ENCODE measurements around the gene KIF16B.

DNA sequence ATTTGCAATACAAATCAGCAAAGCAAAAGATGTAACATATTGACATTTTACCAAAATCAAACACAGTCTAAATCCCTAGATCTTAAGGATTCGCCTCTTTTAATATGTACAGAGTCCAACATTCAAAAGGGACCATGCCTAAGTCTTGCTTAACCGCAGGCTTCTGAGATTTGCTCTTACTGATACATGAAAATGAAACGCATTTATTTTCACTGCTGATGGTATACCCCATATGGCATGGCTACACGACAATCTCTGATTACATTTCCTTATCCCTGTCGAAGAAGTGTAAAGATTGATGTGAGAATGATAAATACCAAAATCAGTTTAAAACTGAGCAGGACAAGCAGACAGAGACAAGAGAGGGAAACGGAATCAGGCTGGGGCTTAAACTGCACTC is 75.4 kb downstream of the KIF16B start:
- TF ChIP-seq, protein P1, sequence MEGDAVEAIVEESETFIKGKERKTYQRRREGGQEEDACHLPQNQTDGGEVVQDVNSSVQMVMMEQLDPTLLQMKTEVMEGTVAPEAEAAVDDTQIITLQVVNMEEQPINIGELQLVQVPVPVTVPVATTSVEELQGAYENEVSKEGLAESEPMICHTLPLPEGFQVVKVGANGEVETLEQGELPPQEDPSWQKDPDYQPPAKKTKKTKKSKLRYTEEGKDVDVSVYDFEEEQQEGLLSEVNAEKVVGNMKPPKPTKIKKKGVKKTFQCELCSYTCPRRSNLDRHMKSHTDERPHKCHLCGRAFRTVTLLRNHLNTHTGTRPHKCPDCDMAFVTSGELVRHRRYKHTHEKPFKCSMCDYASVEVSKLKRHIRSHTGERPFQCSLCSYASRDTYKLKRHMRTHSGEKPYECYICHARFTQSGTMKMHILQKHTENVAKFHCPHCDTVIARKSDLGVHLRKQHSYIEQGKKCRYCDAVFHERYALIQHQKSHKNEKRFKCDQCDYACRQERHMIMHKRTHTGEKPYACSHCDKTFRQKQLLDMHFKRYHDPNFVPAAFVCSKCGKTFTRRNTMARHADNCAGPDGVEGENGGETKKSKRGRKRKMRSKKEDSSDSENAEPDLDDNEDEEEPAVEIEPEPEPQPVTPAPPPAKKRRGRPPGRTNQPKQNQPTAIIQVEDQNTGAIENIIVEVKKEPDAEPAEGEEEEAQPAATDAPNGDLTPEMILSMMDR (IDR thresholded peaks at IDR 0.05; ENCODE audit: poor library complexity): no peak
- no peak for TF ChIP-seq EZH2phosphoT487 (IDR thresholded peaks at IDR 0.05; ENCODE audit: low read depth, severe bottlenecking, unreplicated experiment)
- TF ChIP-seq EZH2 (IDR thresholded peaks at IDR 0.05; ENCODE audit: borderline replicate concordance): no peak

Data from hepatocyte (in vitro differentiated cells).